Neural progenitor cell (in vitro differentiated cells): ENCODE results near the gene FXYD7.

Experiments used
- EZH2 ChIP-seq: fragments of 200-600 bp; sonication (generic); IDR thresholded peaks from 2 replicates; pipeline ENCODE4 v1.6.1; 2017; ENCODE audit warnings: antibody characterized with exemption, mild to moderate bottlenecking, moderate library complexity
- EZH2phosphoT487 ChIP-seq: fragments of 200-600 bp; sonication (generic); IDR thresholded peaks from 2 replicates; pipeline ENCODE4 v1.6.1; 2017; ENCODE audit warnings: antibody characterized with exemption
- TF ChIP-seq, protein P1 (sequence below): fragments of 200-600 bp; sonication (generic); IDR thresholded peaks from 2 replicates; pipeline ENCODE4 v1.5.1; 2017; ENCODE audit warnings: antibody characterized with exemption, mild to moderate bottlenecking

DNA sequence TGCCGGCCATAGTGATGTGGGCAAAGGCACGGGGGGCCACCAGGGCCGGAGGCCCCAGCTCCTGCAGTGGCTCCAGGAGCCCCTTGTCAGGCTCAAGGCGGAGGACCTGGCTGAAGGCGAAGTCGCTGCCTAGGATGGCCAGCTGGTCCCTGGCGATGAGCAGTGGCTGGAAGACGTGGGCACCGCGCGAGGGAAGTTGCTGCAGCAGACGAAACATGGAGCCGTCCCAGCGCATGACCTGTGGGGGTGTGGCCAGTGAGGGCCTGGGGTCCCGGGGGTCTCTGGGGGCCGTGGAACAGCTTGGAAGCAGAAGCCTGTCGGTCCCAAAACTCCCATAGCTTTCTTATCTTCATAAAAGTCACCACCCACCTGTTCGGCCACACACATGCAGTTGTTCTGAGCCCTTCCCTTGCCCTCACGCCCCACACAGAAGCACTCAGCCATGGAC, 17.8 kb upstream of the FXYD7 start:
- TF ChIP-seq, protein P1, sequence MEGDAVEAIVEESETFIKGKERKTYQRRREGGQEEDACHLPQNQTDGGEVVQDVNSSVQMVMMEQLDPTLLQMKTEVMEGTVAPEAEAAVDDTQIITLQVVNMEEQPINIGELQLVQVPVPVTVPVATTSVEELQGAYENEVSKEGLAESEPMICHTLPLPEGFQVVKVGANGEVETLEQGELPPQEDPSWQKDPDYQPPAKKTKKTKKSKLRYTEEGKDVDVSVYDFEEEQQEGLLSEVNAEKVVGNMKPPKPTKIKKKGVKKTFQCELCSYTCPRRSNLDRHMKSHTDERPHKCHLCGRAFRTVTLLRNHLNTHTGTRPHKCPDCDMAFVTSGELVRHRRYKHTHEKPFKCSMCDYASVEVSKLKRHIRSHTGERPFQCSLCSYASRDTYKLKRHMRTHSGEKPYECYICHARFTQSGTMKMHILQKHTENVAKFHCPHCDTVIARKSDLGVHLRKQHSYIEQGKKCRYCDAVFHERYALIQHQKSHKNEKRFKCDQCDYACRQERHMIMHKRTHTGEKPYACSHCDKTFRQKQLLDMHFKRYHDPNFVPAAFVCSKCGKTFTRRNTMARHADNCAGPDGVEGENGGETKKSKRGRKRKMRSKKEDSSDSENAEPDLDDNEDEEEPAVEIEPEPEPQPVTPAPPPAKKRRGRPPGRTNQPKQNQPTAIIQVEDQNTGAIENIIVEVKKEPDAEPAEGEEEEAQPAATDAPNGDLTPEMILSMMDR: no peak
- TF ChIP-seq EZH2: no peak
- no peak for TF ChIP-seq EZH2phosphoT487
